HG02610 (cell line): ENCODE results near the gene SPRYD7.

Source experiments
- ATAC-seq: cut with Tn5 transposase; IDR thresholded peaks from one replicate; pipeline ENCODE4 v1.9.1; 2021; ENCODE audit warnings: mild to moderate bottlenecking, moderate library complexity; ENCODE audit not compliant: unreplicated experiment

Gene SPRYD7

GRCh38 chr13:49864509-49864908, 71.6 kb downstream of the SPRYD7 start:
- no peak for ATAC-seq
